ENCODE measurements around the gene TMC2.
"Not testable (repeated sequence)": the region's sequence is repeated elsewhere in the genome, so short reads cannot be mapped to it uniquely, and the experiment has no call there.

Gene TMC2

DNA sequence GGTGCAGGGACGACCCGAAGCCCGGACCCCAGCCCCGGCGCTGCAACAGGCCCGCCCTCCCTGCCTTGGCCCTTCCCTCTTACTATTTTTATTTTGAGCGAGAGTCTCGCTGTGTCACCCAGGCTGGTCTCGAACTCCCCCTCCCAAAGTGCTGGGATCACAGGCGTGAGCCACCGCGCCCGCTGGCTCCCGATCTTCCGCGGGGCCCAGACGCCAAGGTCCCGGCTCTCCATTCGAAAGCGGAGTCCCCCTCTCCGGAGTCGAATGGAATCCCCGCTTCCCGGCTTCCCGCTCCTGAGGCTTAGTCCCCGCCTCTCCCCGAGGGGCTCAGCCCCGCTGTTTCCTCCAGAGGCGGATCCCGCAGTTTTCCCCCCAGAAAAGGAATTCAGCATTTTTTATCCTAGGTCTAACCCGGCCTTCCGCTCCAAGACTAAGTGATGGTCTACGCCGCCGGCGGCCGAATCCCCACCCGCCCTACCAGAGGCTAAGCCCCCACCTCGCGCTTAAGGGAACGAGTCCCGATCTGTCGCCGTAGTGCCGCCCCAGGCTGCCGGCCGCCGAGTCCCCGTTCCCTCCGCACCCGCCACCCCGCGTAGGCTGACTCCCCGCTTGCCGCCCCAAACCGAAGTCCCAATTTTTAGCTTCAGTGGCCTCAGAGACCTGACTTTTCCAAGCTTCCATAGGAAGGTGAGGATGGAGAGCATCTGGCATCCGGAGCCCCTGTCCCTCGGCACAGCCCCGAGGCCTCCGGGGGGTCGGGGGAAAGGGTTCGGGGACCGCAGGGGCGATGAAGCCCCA, 11.5 kb upstream of the TMC2 start:
- no peak for DNase-seq (ENCODE audit: low read depth, low spot score)
- no peak overlapping the region for H3K27ac ChIP-seq

DNA sequence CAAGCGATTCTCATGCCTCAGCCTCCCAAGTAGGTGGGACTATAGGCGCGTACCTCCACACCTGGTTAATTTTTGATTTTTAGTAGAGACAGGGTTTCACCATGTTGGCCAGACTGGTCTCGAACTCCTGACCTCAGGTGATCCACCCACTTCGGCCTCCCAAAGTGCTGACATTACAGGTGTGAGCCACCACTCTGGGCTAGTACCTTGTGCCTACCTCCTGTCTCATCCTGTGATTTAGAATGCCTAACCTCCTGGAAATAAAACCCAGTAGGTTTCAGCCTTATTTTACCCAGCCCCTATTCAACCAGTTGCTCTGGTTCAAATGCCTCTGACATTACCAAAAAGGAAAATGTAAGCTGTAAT, 10.2 kb upstream of the TMC2 start:
- H3K27ac ChIP-seq = not testable (repeated sequence)

DNA sequence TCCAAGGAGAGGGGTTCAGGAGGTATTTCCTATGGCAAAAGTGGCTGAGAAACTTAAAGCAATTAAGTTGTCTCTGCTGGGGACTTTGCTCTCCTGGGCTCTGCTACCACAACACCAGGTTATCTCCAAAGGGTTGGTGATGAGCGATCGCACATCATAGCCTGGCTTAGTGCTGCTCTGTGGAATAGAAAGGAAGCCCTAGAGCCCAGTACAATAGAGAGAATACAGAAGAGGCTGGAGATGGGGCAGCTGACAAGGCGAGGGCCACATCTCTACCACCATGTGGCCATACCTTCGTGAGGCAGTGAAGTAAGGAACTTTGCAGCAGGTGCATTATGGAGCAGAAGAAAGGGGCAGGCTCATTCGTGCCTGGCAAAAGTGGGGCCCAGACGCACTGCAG, 8.6 kb upstream of the TMC2 start:
- no peak for DNase-seq (ENCODE audit: low read depth, low spot score)
- no peak overlapping the region for H3K27ac ChIP-seq

More for the DNA sequence above, 10.2 kb upstream of the TMC2 start:
- not testable (repeated sequence) for DNase-seq (ENCODE audit: low read depth, low spot score)

DNA sequence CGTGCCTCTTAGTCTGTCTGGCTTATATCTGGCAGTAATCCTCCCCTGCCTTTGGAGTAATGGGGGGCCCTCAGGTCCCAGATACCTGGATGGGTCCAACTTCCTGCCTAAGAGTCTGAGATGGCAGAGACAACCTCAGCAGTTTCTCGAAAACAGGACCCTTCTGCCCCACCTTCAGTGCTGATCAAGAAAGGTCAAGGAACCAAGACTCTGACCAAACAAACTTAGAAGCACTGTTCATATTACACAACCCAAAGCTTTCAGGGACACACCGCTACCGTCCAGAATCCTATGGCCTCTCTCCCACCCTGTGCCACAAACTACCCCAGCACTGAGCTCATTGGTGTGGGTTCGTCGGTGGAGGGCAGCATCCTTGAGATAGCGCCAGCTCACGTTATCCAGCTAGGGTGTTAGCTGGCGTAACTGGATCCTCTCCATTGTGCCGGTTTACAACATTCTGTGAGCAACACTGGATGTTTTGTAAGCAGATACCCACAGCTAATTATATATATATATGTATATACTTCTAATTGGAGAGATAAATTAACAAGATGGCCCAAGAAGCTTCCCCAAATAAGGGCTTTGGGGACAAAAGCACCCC, 7.6 kb upstream of the TMC2 start:
- H3K27ac ChIP-seq = no peak overlapping the region
- no peak for DNase-seq (ENCODE audit: low read depth, low spot score)

DNA sequence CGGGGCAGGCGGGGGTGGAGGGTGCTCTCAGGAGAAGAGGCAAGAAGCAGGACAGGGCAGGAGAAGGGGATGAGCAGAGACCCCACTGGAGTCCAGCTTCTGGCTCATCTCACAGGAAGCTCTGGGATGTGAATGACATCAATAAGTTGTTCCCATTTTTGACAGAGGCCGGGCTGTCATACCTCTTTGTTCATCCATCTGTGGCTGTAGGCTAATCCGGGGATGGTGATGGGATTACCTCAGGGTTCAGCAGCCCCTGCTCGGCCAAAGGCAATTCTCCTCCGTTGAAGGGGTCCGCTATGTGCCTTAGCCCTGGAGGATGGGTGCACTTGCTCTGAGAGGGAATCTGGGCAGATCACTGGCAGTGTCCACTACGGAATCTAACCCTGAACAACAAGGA, 3.3 kb upstream of the TMC2 start:
- H3K27ac ChIP-seq = no peak overlapping the region

DNA sequence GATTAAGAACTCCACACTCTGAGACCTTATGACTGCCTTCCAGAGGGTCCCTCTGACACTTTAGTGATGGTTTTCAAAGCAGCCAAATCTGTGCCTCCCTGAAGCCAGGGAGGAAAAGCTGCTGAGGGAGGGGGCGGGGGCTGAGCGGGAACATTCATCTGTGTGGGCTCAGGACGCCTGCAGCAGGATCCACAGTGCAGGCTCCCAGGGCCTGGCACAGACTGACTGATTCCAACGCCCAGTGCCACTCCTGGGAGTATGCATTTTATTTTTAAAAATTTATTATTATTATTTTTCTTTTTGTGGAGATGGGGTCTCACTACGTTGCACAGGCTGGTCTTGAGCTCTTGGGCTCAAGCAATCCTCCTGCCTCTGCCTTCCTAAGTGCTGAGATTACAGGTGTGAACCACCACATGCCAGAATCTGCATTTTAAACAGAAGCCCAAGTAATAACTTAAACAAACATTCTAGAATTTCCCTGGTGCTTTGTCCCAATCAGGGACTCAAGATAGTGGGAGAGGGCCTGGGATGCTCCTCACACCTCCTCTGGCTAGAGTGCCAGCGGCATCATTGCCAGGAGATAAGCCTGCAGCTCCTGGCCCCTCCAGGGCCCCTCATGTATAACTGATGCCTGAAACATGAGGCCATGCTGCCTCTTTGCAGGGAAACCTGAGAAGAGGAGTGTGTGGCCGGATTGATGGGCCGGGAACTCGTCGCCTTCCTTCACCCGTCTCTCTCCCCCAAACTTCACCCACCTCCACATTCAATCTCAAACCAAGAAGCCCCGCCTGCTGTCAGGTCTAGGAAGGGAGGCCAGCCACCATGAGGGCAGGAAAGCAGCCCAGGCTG, 438 bp upstream of the TMC2 start:
- no peak for DNase-seq (ENCODE audit: low read depth, low spot score)
- H3K27ac ChIP-seq = no peak overlapping the region

More for the DNA sequence above, 3.3 kb upstream of the TMC2 start:
- DNase-seq (ENCODE audit: low read depth, low spot score) = no peak

DNA sequence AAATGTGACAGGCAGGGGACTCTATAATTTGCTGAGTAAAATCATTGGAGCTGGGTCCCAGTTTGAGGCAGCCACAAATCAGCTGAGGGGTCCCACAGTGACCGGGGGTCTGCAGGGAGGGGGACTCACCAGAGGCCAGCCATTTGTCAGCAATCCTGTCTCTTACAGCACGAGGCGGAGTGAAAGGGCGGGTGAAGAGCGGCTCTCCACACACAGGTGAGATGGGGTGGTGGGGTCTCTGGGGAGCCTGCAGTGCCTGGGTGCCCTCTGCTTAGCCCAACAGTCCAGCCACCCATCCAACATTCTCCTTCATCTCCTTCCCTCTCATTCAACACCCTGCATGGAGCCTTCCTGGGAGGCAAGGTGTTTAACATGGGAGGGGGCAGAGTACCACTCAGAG, 728 bp downstream of the TMC2 start:
- no peak overlapping the region for H3K27ac ChIP-seq
- no peak for DNase-seq (ENCODE audit: low read depth, low spot score)

DNA sequence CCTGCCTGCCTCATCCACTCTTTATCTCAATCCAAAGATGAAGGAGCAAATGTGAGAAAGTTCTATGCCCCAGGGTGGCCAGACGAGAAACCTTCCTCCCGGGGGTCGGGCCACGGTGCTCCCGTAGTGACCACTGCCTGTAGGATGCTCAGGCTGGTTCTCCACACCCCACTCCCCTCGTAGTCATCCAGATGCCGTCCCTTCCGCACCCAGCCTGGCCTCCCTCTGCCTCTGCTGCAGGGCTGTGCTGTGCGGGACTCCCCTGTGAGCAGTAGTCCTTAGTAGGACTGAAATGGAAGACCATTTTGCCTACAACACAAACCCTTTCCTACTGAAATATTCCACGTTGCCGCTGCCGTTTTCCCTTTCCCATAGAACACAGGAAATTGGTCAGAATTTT, 2.0 kb downstream of the TMC2 start:
- no peak overlapping the region for H3K27ac ChIP-seq
- no peak for DNase-seq (ENCODE audit: low read depth, low spot score)

DNA sequence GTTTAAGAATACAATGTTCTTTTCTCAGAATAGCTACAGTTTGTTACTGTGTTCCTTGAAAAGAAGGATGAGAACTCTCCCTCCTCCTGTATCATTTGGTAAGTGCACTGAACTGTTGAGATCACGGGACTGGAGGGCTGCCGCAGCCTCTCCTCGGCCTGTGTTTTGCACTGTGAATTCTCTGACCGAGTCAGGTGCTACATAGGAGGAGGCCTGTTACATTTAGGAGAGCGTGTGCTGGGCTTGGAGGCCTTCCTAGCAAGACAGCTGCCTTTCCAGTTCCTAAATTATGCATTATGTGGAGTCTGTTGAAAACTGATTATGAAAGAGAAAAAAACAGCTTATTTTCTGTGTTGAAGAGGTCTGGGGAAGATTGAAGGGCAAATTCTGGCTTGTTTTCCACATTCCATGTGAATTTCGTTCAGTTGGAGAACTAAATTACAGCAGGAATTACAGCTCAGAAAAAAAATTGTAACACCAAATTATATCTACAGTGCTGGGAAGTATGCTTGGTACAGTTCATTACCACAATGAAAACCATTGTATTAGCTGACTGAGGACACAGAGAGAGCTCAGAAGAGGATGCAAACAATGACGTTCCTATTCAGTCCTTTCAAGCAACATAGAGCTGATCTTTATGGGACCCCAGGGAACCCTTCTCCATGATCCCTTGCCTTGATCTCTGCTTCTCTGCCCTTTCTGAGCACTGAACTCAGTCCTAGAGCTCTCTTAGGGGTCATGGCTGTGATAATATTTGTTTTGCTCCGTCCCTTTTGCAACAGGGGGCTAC, 2.8 kb downstream of the TMC2 start:
- no peak overlapping the region for H3K27ac ChIP-seq
- no peak for DNase-seq (ENCODE audit: low read depth, low spot score)

DNA sequence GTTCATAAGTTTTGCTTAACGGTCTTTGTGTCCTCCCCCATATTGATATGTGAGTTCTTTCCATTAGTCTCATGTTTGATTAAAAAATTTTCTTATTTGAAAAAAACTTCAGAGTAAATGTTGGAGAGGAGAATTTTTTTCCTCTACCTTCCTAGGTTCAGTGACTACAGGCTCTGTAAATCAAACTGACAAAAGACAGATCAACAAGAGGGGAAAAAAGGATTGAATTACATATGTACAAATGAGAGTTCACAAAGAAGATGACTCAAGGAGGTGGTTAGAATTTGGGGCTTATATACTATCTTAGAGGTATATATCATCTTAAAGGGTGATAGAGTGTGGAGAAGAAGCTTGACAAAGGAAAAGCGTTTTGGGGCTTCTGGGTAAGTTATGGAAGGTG, 5.6 kb downstream of the TMC2 start:
- H3K27ac ChIP-seq = no peak overlapping the region
- no peak for DNase-seq (ENCODE audit: low read depth, low spot score)

DNA sequence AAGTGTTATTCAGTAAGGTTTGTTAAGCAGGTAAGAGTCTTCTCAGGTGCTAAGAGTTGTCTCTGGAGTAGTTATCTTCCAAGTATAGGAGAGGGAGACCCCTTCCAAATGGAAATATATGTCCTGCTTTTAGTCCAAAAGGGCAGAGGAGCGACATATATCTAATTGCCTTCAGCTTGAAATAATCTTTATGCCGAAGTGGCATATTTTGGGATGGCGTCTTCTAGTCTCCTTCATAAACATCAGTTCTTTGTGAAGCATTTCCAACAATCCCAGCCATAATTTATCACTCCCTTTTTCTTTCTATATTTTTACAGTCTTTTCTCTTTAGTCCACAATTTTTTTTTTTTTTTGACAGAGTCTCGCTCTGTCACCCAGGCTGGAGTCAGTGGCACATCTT, 6.0 kb downstream of the TMC2 start:
- H3K27ac ChIP-seq = no peak overlapping the region
- no peak for DNase-seq (ENCODE audit: low read depth, low spot score)

DNA sequence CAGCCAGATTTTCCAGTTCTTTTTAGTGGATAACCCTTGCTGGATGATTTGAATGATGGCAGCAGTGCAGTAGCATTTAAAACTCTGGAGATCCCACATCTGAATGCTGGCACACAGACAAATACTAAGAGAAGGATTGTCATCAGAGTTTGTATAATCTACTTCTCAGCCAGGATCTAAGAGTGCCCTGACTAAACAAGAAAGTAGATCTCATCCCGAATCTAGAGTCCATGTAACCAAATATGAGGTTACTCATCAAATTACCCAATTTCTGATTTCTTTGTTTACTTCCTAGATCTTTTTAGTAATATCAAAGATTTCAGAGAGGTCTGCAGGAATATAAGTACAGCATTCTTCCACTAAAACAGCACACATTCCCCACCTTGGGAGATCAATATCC, 7.8 kb downstream of the TMC2 start:
- DNase-seq (ENCODE audit: low read depth, low spot score) = no peak
- H3K27ac ChIP-seq = no peak overlapping the region

DNA sequence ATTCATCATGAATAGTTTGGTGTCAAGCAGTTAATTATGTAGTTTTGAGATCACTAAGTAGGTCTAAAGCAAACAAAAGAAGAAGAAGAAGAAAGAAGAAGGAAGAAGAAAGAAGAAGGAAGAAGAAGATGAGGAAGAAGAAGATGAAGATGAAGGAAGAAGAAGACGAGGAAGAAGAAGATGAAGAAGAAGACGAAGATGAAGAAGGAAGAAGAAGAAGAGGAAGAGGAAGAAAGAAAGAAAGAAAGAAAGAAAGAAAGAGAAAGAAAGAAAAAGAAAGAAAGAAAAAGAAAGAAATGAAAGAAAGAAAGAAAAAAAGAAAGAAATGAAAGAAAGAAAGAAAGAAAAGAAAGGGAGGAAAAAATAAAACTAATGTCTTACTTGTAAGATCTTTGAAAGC, 9.2 kb downstream of the TMC2 start:
- no peak for DNase-seq (ENCODE audit: low read depth, low spot score)
- no peak overlapping the region for H3K27ac ChIP-seq

DNA sequence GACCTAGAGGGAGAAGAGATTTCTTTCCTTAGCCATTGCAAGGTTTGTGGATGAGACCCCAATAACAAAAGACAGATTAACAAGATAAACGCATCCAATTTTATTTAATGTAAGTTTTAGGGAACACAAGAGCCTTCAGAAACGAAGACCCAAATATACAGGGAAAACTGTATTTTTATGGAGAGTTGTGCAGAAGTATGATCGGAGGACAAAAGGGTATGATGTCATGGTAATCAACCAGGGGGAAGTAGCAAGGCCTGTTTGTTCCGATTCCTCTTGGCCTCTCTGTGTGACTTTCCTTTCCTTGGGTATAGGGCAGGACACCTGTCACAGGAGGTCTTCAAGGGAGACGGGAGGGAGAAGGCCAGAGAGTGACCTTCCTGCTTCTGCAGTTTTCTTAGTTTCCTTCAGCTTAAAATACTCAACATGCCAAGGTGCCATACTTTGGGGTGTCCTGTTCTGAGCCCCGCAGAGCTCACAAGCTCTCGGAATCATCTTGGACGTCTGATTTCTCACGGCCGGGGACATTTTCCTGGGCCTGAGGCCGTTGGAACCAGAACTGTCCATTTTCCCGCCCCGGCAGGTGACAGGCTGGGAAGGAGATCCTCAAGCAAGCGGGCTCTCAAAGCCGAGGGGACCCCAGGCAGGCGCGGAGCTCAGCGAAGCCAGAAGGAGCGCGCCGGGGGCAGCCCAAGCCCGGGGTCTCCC, 21.7 kb downstream of the TMC2 start:
- no peak overlapping the region for H3K27ac ChIP-seq
- DNase-seq (ENCODE audit: low read depth, low spot score) = no peak

DNA sequence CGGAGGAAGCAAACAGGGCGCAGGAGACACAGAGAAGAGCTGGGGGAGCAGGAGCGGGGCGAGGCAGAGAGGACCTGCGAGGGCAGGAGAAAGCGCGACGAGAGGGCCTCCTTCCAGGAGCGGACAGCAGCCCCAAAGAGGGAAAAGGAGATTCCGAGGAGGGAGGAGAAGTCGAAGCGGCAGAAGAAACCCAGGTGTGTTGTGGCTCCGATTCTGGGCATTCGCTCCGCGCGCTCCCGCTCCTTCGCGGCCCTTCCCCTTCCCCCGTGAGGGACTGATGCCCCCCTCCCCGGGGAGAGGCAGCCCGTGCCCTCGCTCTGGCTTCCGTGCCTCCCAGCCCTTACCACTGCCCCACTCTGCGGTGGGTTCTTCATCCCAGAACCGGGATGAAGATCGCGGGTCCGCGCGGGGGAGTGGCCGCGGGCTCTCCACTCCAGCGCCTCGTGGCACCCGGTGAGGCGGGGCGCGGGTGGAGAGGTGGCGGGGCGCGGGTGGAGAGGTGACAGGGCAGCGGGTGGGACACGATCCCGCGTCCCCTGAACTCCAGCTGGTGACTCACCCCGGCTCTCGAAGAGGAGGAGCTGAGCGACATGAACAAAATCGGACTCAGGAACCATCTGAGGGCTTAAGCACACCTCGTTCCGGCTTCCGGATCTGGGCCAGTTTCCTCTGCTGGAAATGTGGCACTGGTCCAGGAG, 22.4 kb downstream of the TMC2 start:
- DNase-seq (ENCODE audit: low read depth, low spot score) = no peak

DNA sequence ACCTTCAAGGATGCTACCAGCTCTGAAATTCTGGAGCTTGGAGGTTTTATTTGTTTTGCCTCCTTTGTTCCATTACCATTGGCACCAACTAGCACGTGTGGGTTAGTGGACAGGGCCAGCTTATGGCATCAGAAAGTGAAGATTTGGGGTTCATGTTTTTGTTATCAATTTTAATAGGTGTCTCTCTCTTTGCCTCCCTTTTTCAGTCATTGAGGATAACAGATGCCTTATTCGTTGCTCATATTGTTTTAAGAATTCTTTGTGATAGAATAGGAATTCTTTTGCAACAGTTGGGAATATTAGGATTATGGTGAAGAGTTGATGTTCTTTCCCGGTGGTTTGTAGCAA, 22.9 kb downstream of the TMC2 start:
- DNase-seq (ENCODE audit: low read depth, low spot score) = no peak
- H3K27ac ChIP-seq = no peak overlapping the region

More for the DNA sequence above, 22.4 kb downstream of the TMC2 start:
- H3K27ac ChIP-seq = no peak overlapping the region

DNA sequence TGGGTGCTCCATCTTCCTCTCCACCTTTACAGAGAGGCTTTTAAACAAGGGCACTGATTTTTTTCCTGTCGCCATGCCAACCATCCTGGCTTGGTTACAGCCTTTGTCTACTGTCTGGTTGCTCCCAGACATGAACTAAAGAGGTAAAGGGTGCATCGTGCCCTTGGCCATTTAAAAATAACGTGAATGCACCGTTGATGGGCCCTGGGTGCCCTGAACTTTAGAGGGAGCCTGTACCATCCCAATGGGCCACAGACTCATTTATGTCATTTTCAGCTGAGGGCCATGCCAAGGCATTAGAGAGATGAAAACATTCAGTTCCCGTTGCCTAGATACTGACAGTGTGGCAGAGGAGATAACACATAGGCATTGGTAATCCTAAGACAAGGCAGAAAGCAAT, 23.3 kb downstream of the TMC2 start:
- no peak for DNase-seq (ENCODE audit: low read depth, low spot score)
- no peak overlapping the region for H3K27ac ChIP-seq

DNA sequence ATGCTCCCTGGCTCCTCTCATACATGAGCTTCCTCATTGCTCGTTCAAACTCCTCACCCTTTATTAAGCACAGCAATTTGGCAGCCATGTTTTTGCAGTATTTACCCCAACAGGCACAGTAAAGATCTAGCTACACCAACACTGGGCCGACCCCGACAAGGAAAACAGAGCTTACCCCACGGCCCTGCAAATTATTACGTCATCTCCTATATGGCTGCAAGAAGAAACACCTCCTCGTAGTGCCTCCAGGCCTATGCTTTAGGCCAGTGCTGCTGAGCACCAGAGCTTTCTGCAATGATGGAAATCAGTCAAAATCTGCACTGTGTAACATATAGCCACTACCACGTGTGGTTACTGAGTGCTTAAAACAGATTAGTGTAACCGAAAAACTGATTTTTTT, 26.7 kb downstream of the TMC2 start:
- no peak overlapping the region for H3K27ac ChIP-seq
- DNase-seq (ENCODE audit: low read depth, low spot score) = no peak

DNA sequence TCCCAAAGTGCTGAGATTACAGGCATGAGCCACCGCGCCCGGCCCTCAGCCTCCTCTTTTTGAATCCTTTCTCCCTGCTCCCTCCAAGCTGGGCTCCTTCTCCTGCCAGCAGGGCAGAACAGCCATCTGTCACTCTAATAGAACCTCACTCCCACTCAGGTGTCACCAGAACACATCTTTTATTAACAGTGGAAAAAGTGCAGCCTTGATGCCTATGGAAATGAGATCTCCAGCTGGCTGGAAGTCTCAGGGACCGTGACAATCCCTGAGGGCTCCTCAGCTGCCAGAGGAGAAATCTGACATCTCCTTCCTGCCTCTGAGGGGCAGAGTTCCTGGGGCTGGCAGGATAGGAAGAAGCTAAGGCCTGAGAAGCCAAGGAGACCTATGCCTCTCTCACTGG, 28.0 kb downstream of the TMC2 start:
- H3K27ac ChIP-seq = no peak overlapping the region
- no peak for DNase-seq (ENCODE audit: low read depth, low spot score)

All from epithelial cell of prostate (primary cell).